Right ventricle myocardium superior (tissue), 1 donor: ENCODE measurements around the gene RAB11FIP2. TPM values are rescaled to one million over a fixed set of nuclear protein-coding genes. Genes with fewer than 3 reads are reported as not detected.
"Not testable (repeated sequence)": the region's sequence is repeated elsewhere in the genome, so short reads cannot be mapped to it uniquely, and the experiment has no call there.

Experiments
- ATAC-seq: fragments of 200-7000 bp; cut with Tn5 transposase; one replicate; pipeline ENCODE4 v1.9.1; 2020; ENCODE audit warnings: mild to moderate bottlenecking; ENCODE audit not compliant: poor library complexity
- DNase-seq: peaks from one replicate; pipeline ENCODE4 v3.0.0-alpha.2; 2020
- intact Hi-C: fragments of 100-400 bp; cut with DNase I; formaldehyde crosslinking; loops from one replicate; pipeline ENCODE4 v1.11.2; 2022
- long read RNA-seq: library from polyadenylated mRNA; unstranded; transcript quantifications from one replicate; pipeline ENCODE4 v2.0.0, GENCODE V29; 2021
- total RNA-seq: library from RNA; stranded (reverse); fragmentation: NEBNext Ultra II Directional; extraction: Animal tissue kit (Norgen Biotek cat#: 25700); gene quantifications from one replicate; pipeline ENCODE4 v1.2.1, GENCODE V29; 2021
- donor health status: DM: no; HTN: yes; CAD: no; lungs with severe emphysema.

RAB11FIP2 gene
- total RNA-seq = 9.4 TPM
- long read RNA-seq, full-length matches to known transcripts = 4 of 8 reads
- long read RNA-seq, partial matches to known transcripts = 2 of 8 reads
- long read RNA-seq, other reads (novel, unspliced or antisense) = 2 of 8 reads

- DNase-seq (peak; percentile 99), ATAC-seq (peak; percentile 96)
- intact Hi-C loops = no loop called here
Observed at GRCh38 chr10:118046395-118047156, at the start of gene RAB11FIP2. Gene RAB11FIP2, minus strand, starts transcription at chr10:118046941. Its CDS starts 778 bp downstream, at chr10:118046163.

GRCh38 chr10:118096022-118096421 lies 49.3 kb upstream of the RAB11FIP2 start:
- intact Hi-C loops = no loop called here
- no peak for DNase-seq
- no peak for ATAC-seq

- ATAC-seq (no peak), DNase-seq (no peak)
- intact Hi-C loops = no loop called here
Observed at GRCh38 chr10:118092209-118092608, 45.5 kb upstream of the RAB11FIP2 start.

- ATAC-seq (no peak), DNase-seq (no peak)
- intact Hi-C loops = no loop called here
Observed at GRCh38 chr10:118080817-118081216, 34.1 kb upstream of the RAB11FIP2 start.

DNA sequence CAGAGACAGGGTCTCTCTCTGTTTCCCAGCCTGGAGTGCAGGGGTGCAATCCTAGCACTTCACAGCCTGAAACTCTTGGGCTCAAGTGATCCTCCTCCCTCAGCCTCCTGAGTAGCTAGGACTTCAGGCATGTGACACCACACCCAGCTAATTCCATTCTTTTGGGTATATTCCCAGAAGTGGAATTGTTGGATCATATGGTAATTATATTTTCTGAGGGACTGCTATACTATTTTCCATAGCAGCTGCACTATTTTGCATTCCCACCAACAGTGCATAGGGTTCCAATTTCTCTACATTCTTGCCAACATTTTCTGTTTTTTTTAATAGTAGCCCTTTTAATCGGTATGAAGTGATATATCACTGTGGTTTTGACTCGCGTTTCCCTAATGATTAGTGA lies 30.0 kb upstream of the RAB11FIP2 start:
- ATAC-seq (no peak), DNase-seq (no peak)
- intact Hi-C loops = no loop called here

- DNase-seq = no peak
- ATAC-seq = no peak
- intact Hi-C loops = no loop called here
Observed at GRCh38 chr10:118072840-118073239, 26.1 kb upstream of the RAB11FIP2 start.

DNA sequence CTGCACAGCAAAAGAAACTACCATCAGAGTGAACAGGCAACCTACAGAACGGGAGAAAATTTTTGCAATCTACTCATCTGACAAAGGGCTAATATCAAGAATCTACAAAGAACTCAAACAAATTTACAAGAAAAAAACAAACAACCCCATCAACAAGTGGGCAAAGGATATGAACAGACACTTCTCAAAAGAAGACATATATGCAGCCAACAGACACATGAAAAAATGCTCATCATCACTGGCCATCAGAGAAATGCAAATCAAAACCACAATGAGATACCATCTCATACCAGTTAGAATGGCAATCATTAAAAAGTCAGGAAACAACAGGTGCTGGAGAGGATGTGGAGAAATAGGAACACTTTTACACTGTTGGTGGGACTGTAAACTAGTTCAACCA lies 20.6 kb upstream of the RAB11FIP2 start:
- DNase-seq, ATAC-seq, intact Hi-C loops: not testable (repeated sequence)

GRCh38 chr10:118062798-118063238 lies 16.1 kb upstream of the RAB11FIP2 start:
- ATAC-seq (no peak), DNase-seq (no peak)
- intact Hi-C loops = no loop called here

DNA sequence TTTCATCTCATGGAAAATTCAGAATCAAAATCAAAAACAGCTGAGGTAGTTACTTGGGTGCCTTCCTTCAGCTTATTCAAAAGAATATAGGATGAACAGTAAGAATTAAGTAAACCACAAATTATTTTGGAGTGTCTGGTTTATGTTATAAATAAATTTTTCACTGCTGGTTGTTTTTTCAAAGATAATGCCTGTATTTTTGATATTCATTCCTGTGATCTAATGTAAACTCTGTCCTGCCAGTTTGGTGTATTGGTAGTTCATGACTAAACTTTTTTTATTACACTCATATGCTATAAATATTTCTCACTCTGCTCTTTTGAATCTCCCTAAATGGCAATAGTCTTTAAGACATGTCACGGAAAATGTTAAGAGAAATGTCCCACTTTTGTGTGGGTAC lies 11.6 kb upstream of the RAB11FIP2 start:
- intact Hi-C loops = no loop called here
- DNase-seq = no peak
- no peak for ATAC-seq

DNA sequence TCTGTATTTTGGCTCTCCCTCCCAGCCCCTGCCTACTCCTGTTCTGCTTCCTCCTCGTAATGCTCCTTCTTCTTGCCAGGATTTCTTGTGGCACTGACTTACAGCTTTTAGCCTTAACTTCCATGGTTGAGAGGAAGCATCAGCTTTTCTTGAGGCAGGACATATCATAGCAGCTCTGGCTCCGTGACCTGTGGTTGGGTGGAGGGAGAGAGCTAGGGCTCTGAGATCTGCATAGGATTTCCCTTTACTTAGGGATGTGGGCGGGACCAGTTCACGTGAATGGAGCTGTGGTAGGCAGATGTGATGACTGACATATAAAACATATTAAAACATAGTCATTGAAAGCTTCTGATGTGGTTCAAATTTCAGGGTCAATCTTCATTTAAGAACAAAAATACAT lies 10.6 kb upstream of the RAB11FIP2 start:
- intact Hi-C loops = no loop called here
- ATAC-seq = no peak
- DNase-seq = no peak

DNA sequence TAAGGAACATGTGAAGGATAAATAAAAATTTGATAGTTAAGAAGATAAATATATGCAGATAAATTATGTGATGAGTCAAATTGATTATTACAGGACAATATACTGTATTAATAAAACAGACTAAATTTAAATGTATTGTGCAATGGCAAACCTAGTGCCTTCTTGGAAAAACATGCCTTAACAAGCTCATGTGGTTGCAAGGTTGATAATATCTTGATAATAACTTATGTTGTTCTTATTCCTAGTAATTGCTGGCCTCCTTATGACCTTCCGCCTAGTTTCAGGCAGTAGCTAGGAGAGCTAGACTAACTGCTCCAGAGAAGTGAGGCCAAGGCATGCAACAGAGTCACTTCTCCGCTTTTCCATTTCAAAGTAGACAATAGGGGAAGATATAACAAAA lies 7.6 kb upstream of the RAB11FIP2 start:
- intact Hi-C loops = no loop called here
- no peak for ATAC-seq

DNA sequence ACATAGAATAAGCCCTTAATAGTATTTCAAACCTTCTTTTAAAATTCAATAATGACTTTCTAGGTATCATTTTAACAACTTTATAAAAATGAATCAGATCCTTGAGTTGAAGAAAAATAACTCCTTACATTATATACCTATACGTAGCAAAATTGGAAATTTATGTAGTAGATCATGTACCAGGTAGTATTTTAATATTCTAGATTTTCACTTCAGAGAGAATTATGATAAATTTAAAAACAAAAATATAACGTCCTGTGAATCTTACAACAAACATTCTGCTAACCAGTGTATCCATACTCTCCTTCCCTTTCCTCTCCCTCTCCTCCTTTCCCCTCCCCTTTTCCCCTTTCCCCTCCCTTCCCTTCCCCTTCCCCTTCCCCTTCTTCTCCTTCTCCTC lies 6.1 kb upstream of the RAB11FIP2 start:
- no peak for ATAC-seq
- intact Hi-C loops = no loop called here
- no peak for DNase-seq

More for the DNA sequence above, 7.6 kb upstream of the RAB11FIP2 start:
- no peak for DNase-seq

- intact Hi-C loops = no loop called here
- no peak for ATAC-seq
- DNase-seq = no peak
Observed at GRCh38 chr10:118047880-118048279, 1.1 kb upstream of the RAB11FIP2 start.

DNA sequence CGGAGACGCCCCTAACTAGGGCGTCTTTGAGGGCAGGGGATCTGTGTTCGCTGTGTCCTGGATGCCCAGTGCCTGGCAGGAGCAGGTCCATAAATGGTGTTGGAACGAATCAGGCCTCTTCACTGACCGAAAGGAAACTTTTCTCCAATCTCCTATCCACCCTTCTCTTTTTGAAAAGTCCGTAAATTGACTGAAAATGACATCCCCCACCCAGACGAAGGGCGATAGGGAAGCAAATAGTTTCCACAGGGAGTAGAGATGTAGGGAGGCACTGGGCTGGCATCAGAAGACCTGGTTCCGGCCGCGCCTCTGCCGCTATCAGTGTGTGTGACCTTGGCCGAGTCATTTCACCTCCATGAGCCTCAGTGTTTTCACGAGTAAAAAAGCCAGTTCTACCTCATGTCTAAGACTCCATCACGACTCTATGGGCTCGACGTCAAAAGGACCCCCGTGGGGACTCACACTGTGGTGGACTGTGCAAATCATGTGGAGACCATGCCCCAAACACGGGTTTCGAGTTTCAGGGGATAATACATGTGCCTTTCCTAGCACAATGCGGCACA lies 497 bp upstream of the RAB11FIP2 start:
- DNase-seq (peak; percentile 45), ATAC-seq (no peak)
- intact Hi-C loops = no loop called here

GRCh38 chr10:118045837-118046394 lies 825 bp downstream of the RAB11FIP2 start:
- intact Hi-C loops = no loop called here
- DNase-seq (peak; percentile 66), ATAC-seq (peak; percentile 46)

DNA sequence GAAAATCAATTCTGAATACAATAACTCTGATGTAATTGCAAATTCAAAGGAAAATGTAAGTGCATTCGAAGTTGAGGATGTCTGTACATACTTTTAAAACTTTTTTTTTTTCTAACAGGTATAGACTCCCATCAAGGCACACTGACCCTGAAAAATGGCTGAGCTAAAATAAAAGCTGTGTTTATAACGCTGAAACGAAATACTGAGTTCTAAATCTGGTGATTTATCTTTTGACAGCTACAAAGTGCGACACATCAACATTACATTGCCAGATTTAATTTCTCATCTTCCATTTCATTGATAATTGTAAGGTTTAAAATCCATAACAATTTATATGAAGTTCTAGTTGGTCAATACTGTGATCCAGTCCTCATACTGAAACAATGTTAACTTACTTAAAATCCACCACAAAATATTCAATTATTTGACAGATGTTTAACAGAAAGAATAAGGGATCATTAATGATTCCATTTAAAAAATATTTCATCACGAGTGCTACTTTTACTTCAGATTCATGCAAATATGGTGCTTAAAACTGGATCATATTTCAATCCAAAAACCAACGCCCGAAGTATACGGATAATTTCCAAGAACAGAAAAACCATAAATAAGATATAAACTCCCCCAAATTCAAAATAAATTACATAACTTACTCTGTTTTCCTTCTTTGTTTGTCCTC lies 1.4 kb downstream of the RAB11FIP2 start:
- intact Hi-C loops = no loop called here
- no peak for ATAC-seq

DNA sequence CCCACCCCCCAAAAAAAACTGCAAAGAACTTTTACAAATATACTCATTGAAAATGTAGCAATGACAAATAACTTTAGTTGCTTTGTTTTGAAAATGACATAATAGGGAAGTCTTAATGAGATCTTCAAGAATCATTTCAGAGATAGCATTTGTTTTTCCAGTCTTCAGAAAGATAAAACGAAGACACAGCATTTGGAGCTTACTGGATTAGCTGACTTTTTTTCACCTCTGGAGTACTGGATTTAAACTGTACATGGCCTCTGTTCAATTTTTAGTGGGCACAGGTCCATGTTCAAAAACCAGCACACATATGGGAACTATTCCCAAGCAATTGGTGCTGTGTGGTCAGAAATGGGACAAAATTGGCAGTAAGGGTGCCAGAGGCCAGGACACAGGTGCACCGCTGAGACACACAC lies 3.9 kb downstream of the RAB11FIP2 start:
- ATAC-seq = no peak

More for the DNA sequence above, 1.4 kb downstream of the RAB11FIP2 start:
- DNase-seq = no peak

DNA sequence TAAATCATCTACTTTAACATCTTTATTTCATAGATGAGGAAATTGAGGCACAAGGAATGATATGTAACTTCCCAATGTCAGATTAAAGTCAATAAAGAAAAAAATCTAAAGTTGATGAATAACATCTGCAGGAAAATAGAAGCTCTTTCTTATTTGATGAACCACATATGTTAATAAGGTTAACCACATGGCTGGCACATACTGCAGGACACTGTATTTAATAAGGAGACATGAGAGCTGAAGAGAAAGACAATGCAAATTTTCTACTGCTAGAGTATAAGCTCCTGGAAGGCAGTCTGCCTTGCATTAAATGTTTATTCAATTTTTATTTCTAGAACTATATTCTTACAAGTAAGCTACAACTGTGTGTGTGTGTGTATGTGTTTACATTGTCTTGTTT lies 4.4 kb downstream of the RAB11FIP2 start:
- ATAC-seq = no peak
- no peak for DNase-seq
- intact Hi-C loops = no loop called here

More for the DNA sequence above, 3.9 kb downstream of the RAB11FIP2 start:
- DNase-seq = no peak
- intact Hi-C loops = no loop called here

DNA sequence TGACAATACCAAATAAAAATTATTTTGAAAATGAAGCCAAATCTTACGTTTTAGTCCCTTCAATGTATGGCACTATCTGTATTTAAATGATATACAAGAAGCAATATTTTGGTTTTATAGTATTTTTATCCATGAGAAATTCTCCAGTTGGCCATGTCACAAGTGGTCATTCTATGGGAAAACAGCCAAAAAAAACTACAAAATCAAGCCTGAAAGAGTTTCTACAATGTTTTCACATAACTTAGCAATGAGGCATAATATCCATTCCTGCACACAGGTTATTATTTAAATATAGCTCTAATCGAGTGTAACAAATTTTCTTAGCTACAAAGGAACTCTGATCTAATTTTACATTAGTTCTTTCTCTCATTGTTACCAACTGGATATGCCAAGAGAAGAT lies 5.4 kb downstream of the RAB11FIP2 start:
- no peak for DNase-seq
- intact Hi-C loops = no loop called here
- no peak for ATAC-seq
